ENCODE measurements around the gene ECHS1.

GRCh38 chr10:133377818-133378250 lies 4.7 kb upstream of the ECHS1 start:
- no peak for TF ChIP-seq REST (IDR thresholded peaks at IDR 0.05; ENCODE audit: borderline replicate concordance)
- TF ChIP-seq REST (CRISPR knock-in tag; IDR thresholded peaks at IDR 0.05; ENCODE audit: low read depth): no peak
- no peak for TF ChIP-seq KLF13 (tag; IDR thresholded peaks at IDR 0.05; ENCODE audit: borderline replicate concordance, low read depth)
- no peak for TF ChIP-seq FOXP1 (CRISPR knock-in tag; IDR thresholded peaks at IDR 0.05)
